GM13977 (cell line): ENCODE data around the gene GALNT15.

Experiments used
- DNase-seq: peaks from one replicate; pipeline ENCODE4 v3.0.0; 2012; ENCODE audit warnings: low spot score
- CTCF ChIP-seq: IDR thresholded peaks from 2 replicates; pipeline ENCODE4 v1.5.1; 2012; ENCODE audit warnings: mild to moderate bottlenecking, control low read depth; ENCODE audit not compliant: insufficient read depth; ENCODE audit errors: extremely low read depth, missing control alignments
- in situ Hi-C: fragments of 300-500 bp; cut with MboI; formaldehyde crosslinking; loops from one replicate; pipeline ENCODE4 v1.12.0; 2022; ENCODE audit warnings: low sequenced_read_pairs, low pct_unique_long_range_greater_than_20kb, mixed read lengths, inconsistent platforms; ENCODE audit not compliant: unreplicated experiment

Gene GALNT15

GRCh38 chr3:16142350-16143025 lies 32.0 kb upstream of the GALNT15 start:
- TF ChIP-seq CTCF: no peak
- in situ Hi-C loops: no loop called here
- no peak for DNase-seq

- in situ Hi-C loops: no loop called here
- TF ChIP-seq CTCF: no peak
- no peak for DNase-seq
Observed at GRCh38 chr3:16143861-16144447, 30.5 kb upstream of the GALNT15 start.

GRCh38 chr3:16145176-16145575 lies 29.3 kb upstream of the GALNT15 start:
- no peak for DNase-seq
- in situ Hi-C loops: no loop called here
- no peak for TF ChIP-seq CTCF

GRCh38 chr3:16146015-16146730 lies 28.3 kb upstream of the GALNT15 start:
- peak; percentile 36 for DNase-seq
- in situ Hi-C loops: no loop called here
- TF ChIP-seq CTCF: no peak

GRCh38 chr3:16147220-16147994 lies 27.1 kb upstream of the GALNT15 start:
- TF ChIP-seq CTCF: no peak
- DNase-seq: peak; percentile 49
- in situ Hi-C loops: no loop called here

- TF ChIP-seq CTCF: no peak
- in situ Hi-C loops: no loop called here
- DNase-seq: no peak
Observed at GRCh38 chr3:16148213-16148612, 26.3 kb upstream of the GALNT15 start.
